Activated T-helper 1 cell treated with anti-CD3 and anti-CD28 coated beads, Interleukin-12 subunit alpha, Interleukin-12 subunit beta, Interleukin-2, Interleukin-4 antibody, amounts not matched to agents 30 ng/mL and 10 ng/mL and 1 ng/mL, durations not matched to agents 14 hours and 24 hours and 36 hours (primary cell): ENCODE measurements around the gene TMEM95. TPM values are rescaled to one million over a fixed set of nuclear protein-coding genes. Genes with fewer than 3 reads are reported as not detected.

Experiments used
- total RNA-seq: library from RNA; stranded (reverse); gene quantifications from 2 replicates; pipeline ENCODE4 v1.2.3, GENCODE V29; 2022

The TMEM95 gene
- total RNA-seq, 1 donor from 2014 or later = not detected

Other genes with a start within 250 kb of the TMEM95 start
- not detected in 2 replicates for gene ASGR2, start 240.3 kb upstream of the TMEM95 start, total RNA-seq
- gene ASGR1, start 175.8 kb upstream of the TMEM95 start, total RNA-seq = 1.1 and 1.6 TPM in 2 replicates
- gene DLG4, start 135.3 kb upstream of the TMEM95 start, total RNA-seq = 15.3 and 15.5 TPM in 2 replicates
- 287 and 294 TPM in 2 replicates for gene ACADVL, start 135.2 kb upstream of the TMEM95 start, total RNA-seq
- gene DVL2, start 120.6 kb upstream of the TMEM95 start, total RNA-seq = 70.0 and 73.5 TPM in 2 replicates
- gene PHF23, start 115.7 kb upstream of the TMEM95 start, total RNA-seq = 52.5 and 55.4 TPM in 2 replicates
- gene GABARAP, start 112.7 kb upstream of the TMEM95 start, total RNA-seq = 146 and 148 TPM in 2 replicates
- gene CTDNEP1, start 103.4 kb upstream of the TMEM95 start, total RNA-seq = 191 and 193 TPM in 2 replicates
- gene ELP5, start 102.9 kb upstream of the TMEM95 start, total RNA-seq = 73.6 and 75.5 TPM in 2 replicates
- 0.15 and 0.60 TPM in 2 replicates for gene CLDN7, start 92.7 kb upstream of the TMEM95 start, total RNA-seq
- 0.17 and 0.31 TPM in 2 replicates for gene SLC2A4, start 73.4 kb upstream of the TMEM95 start, total RNA-seq
- 0.36 TPM in 1 of 2 replicates, not detected in the other for gene YBX2, start 60.5 kb upstream of the TMEM95 start, total RNA-seq
- gene EIF5A, start 47.5 kb upstream of the TMEM95 start, total RNA-seq = 1,241 and 1,262 TPM in 2 replicates
- gene GPS2, start 39.8 kb upstream of the TMEM95 start, total RNA-seq = 52.3 and 59.0 TPM in 2 replicates
- gene NEURL4, start 25.8 kb upstream of the TMEM95 start, total RNA-seq = 57.1 and 60.9 TPM in 2 replicates
- gene ACAP1, start 18.6 kb upstream of the TMEM95 start, total RNA-seq = 260 and 266 TPM in 2 replicates
- gene KCTD11, start 3.0 kb upstream of the TMEM95 start, total RNA-seq = 5.3 TPM in 2 replicates
- gene TNK1, start 25.9 kb downstream of the TMEM95 start, total RNA-seq = 3.8 and 4.9 TPM in 2 replicates
- 77.1 and 78.2 TPM in 2 replicates for gene PLSCR3, start 39.4 kb downstream of the TMEM95 start, total RNA-seq
- gene TMEM256, start 48.9 kb downstream of the TMEM95 start, total RNA-seq = 53.5 and 54.7 TPM in 2 replicates
- 2.3 and 2.7 TPM in 2 replicates for gene NLGN2, start 52.7 kb downstream of the TMEM95 start, total RNA-seq
- not detected in 2 replicates for gene SPEM1, start 65.2 kb downstream of the TMEM95 start, total RNA-seq
- gene SPEM2, start 70.5 kb downstream of the TMEM95 start, total RNA-seq = not detected in 2 replicates
- gene SPEM3, start 73.7 kb downstream of the TMEM95 start, total RNA-seq = not detected in 2 replicates
- gene TMEM102, start 80.3 kb downstream of the TMEM95 start, total RNA-seq = 12.3 and 14.0 TPM in 2 replicates
- 5.3 and 6.4 TPM in 2 replicates for gene FGF11, start 84.4 kb downstream of the TMEM95 start, total RNA-seq
- gene CHRNB1, start 89.9 kb downstream of the TMEM95 start, total RNA-seq = 6.6 and 7.0 TPM in 2 replicates
- gene ZBTB4, start 124.5 kb downstream of the TMEM95 start, total RNA-seq = 15.1 and 16.0 TPM in 2 replicates
- gene SLC35G6, start 126.3 kb downstream of the TMEM95 start, total RNA-seq = not detected in 2 replicates
- gene POLR2A, start 129.2 kb downstream of the TMEM95 start, total RNA-seq = 221 and 223 TPM in 2 replicates
- 18.6 and 26.5 TPM in 2 replicates for gene TNFSF12, start 193.9 kb downstream of the TMEM95 start, total RNA-seq
- 2.2 and 3.3 TPM in 2 replicates for gene TNFSF13, start 203.6 kb downstream of the TMEM95 start, total RNA-seq
- 102 and 104 TPM in 2 replicates for gene SENP3, start 206.8 kb downstream of the TMEM95 start, total RNA-seq
- 2.4 and 3.3 TPM in 2 replicates for gene CD68, start 224.5 kb downstream of the TMEM95 start, total RNA-seq
- 108 and 111 TPM in 2 replicates for gene MPDU1, start 228.7 kb downstream of the TMEM95 start, total RNA-seq
- 0.20 and 0.78 TPM in 2 replicates for gene SOX15, start 234.9 kb downstream of the TMEM95 start, total RNA-seq